ENCODE data around the gene HMBS. TPM values are rescaled to one million over a fixed set of nuclear protein-coding genes. Genes with fewer than 3 reads are reported as not detected.
A peak's percentile ranks its signal among the peaks of the same experiment; 100 is the strongest.

Gene HMBS
- total and polyA plus RNA-seq, 4 donors: 10.5 to 224 (median 26.7) TPM

GRCh38 chr11:119121008-119121810, 36.5 kb downstream of the HMBS start, which contains the start of gene HINFP (continued):
- TF ChIP-seq, protein P1, sequence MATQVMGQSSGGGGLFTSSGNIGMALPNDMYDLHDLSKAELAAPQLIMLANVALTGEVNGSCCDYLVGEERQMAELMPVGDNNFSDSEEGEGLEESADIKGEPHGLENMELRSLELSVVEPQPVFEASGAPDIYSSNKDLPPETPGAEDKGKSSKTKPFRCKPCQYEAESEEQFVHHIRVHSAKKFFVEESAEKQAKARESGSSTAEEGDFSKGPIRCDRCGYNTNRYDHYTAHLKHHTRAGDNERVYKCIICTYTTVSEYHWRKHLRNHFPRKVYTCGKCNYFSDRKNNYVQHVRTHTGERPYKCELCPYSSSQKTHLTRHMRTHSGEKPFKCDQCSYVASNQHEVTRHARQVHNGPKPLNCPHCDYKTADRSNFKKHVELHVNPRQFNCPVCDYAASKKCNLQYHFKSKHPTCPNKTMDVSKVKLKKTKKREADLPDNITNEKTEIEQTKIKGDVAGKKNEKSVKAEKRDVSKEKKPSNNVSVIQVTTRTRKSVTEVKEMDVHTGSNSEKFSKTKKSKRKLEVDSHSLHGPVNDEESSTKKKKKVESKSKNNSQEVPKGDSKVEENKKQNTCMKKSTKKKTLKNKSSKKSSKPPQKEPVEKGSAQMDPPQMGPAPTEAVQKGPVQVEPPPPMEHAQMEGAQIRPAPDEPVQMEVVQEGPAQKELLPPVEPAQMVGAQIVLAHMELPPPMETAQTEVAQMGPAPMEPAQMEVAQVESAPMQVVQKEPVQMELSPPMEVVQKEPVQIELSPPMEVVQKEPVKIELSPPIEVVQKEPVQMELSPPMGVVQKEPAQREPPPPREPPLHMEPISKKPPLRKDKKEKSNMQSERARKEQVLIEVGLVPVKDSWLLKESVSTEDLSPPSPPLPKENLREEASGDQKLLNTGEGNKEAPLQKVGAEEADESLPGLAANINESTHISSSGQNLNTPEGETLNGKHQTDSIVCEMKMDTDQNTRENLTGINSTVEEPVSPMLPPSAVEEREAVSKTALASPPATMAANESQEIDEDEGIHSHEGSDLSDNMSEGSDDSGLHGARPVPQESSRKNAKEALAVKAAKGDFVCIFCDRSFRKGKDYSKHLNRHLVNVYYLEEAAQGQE (IDR thresholded peaks at IDR 0.05): no peak
- TF ChIP-seq GABPA (IDR thresholded peaks at IDR 0.05 in 1 of 2, conservative IDR thresholded peaks at IDR 0.05 in 1 of 2) (peak in 1 of 2 donors; percentile 89), RAD21 (IDR thresholded peaks at IDR 0.05) (peak in 1 of 2 donors; percentile 36), JUND (IDR thresholded peaks at IDR 0.05) (no peak), CTCF (IDR thresholded peaks at IDR 0.05; ENCODE audit: low read depth, low read length, missing input control) (no peak), TAF1 (conservative IDR thresholded peaks at IDR 0.05) (no peak), SP1 (IDR thresholded peaks at IDR 0.05) (peak; percentile 86), FOXA2 (IDR thresholded peaks at IDR 0.05) (no peak), HNF4G (IDR thresholded peaks at IDR 0.05) (no peak)
- TF ChIP-seq, protein P2, sequence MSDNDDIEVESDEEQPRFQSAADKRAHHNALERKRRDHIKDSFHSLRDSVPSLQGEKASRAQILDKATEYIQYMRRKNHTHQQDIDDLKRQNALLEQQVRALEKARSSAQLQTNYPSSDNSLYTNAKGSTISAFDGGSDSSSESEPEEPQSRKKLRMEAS (IDR thresholded peaks at IDR 0.05): peak; percentile 51

DNA sequence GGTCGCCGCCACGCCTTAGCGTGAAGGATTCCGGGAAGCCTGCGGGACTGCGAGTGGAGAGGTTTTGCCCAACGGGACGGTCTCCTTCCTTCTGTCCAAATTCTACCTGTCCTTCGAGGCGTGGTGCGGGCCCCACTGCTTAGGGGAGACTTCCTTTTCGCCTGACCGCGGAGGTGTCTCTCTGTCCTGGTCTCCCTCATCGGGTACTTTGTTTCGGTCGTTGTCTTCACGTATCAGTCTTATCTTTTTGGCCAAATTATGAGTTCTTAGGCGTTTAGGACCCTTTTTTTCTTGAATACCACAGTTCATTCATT, 37.1 kb downstream of the HMBS start:
- peak overlapping the region in 1 of 2 donors; percentile 21 for H3K27ac ChIP-seq (ENCODE audit: low read depth in 1 of 2, low read length in 2 of 2)
- H3K9me3 ChIP-seq (ENCODE audit: control insufficient read depth in 4 of 4, low read length in 3 of 4): no peaks in the 10 kb centered on the region
- no peaks in the 10 kb centered on the region for H3K27me3 ChIP-seq (ENCODE audit: control insufficient read depth in 4 of 4, insufficient read depth in 4 of 4, low read length in 3 of 4)
- under 1% methylated on average over 20 of the region's 20 CpGs for WGBS
- peak overlapping the region; percentile 73 to 98 (median 97) for H3K4me3 ChIP-seq (ENCODE audit: low read depth in 1 of 3, low read length in 3 of 3)
- peaks cover 0 to 11% (median 7%) of the 10 kb centered on the region in 4 donors for H3K36me3 ChIP-seq (ENCODE audit: control insufficient read depth in 4 of 4, insufficient read depth in 3 of 4, low read depth in 1 of 4, low read length in 3 of 4)
- peaks cover 6 to 25% (median 19%) of the 10 kb centered on the region in 4 donors for H3K4me1 ChIP-seq (ENCODE audit: control insufficient read depth in 4 of 4, insufficient read depth in 4 of 4, low read length in 3 of 4)
- H3K9ac ChIP-seq (ENCODE audit: low read depth in 1 of 2, low read length in 2 of 2): peak overlapping the region; percentile 80 to 91
- DNase-seq (ENCODE audit: low spot score): no peak
- TF ChIP-seq EGR1 (IDR thresholded peaks at IDR 0.05; ENCODE audit: low read depth in 2 of 2) (no peak), TAF1 (conservative IDR thresholded peaks at IDR 0.05) (no peak), HNF4A (conservative IDR thresholded peaks at IDR 0.05) (no peak), FOXA1 (IDR thresholded peaks at IDR 0.05) (no peak), YY1 (IDR thresholded peaks at IDR 0.05) (no peak), JUND (IDR thresholded peaks at IDR 0.05) (no peak), FOXA2 (IDR thresholded peaks at IDR 0.05) (no peak)

DNA sequence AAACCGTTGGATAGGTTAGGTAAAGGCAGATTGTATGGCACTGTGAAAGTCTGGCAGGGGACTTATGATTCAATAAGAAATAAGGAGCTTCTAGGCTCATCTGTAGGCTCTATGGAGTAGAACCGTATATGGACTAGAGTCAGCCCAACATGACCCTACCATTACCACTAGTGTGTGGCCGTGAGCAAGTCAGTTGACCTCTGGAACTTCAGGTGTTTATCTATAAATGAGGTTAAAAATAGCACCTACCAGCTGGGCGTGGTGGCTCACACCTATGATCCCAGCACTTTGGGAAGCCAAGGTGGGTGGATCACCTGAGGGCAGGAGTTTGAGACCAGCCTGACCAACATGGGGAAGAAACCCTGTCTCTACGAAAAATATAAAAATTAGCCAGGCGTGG, 41.1 kb downstream of the HMBS start:
- H3K9me3 ChIP-seq (ENCODE audit: control insufficient read depth in 4 of 4, low read length in 3 of 4): no peaks in the 10 kb centered on the region
- H3K27me3 ChIP-seq (ENCODE audit: control insufficient read depth in 4 of 4, insufficient read depth in 4 of 4, low read length in 3 of 4): no peaks in the 10 kb centered on the region
- 73% methylated on average over 6 of the region's 6 CpGs for WGBS
- H3K9ac ChIP-seq (ENCODE audit: low read depth in 1 of 2, low read length in 2 of 2): no peak overlapping the region
- no peak for DNase-seq (ENCODE audit: low spot score)
- H3K4me1 ChIP-seq (ENCODE audit: control insufficient read depth in 4 of 4, insufficient read depth in 4 of 4, low read length in 3 of 4): peaks cover 6 to 20% (median 14%) of the 10 kb centered on the region in 4 donors
- peaks cover 6 to 14% (median 12%) of the 10 kb centered on the region in 4 donors for H3K36me3 ChIP-seq (ENCODE audit: control insufficient read depth in 4 of 4, insufficient read depth in 3 of 4, low read depth in 1 of 4, low read length in 3 of 4)
- TF ChIP-seq, protein P3, sequence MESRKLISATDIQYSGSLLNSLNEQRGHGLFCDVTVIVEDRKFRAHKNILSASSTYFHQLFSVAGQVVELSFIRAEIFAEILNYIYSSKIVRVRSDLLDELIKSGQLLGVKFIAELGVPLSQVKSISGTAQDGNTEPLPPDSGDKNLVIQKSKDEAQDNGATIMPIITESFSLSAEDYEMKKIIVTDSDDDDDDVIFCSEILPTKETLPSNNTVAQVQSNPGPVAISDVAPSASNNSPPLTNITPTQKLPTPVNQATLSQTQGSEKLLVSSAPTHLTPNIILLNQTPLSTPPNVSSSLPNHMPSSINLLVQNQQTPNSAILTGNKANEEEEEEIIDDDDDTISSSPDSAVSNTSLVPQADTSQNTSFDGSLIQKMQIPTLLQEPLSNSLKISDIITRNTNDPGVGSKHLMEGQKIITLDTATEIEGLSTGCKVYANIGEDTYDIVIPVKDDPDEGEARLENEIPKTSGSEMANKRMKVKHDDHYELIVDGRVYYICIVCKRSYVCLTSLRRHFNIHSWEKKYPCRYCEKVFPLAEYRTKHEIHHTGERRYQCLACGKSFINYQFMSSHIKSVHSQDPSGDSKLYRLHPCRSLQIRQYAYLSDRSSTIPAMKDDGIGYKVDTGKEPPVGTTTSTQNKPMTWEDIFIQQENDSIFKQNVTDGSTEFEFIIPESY (IDR thresholded peaks at IDR 0.05): no peak
- TF ChIP-seq YY1 (IDR thresholded peaks at IDR 0.05): no peak
- H3K27ac ChIP-seq (ENCODE audit: low read depth in 1 of 2, low read length in 2 of 2): no peak overlapping the region
- H3K4me3 ChIP-seq (ENCODE audit: low read depth in 1 of 3, low read length in 3 of 3): no peak overlapping the region

Measured in liver (tissue), 9 donors.